ENCODE data around the gene ABI3BP.

The ABI3BP gene

GRCh38 chr3:100984308-100984707, 8.9 kb downstream of the ABI3BP start:
- no peak for DNase-seq (ENCODE audit: low read depth in 2 of 2)

GRCh38 chr3:100982710-100983109, 10.5 kb downstream of the ABI3BP start:
- no peak for DNase-seq (ENCODE audit: low read depth in 2 of 2)

- no peak for DNase-seq (ENCODE audit: low read depth in 2 of 2)
Observed at GRCh38 chr3:100981164-100981911, 11.9 kb downstream of the ABI3BP start.

- no peak for DNase-seq (ENCODE audit: low read depth in 2 of 2)
Observed at GRCh38 chr3:100978011-100978659, 15.1 kb downstream of the ABI3BP start.

- no peak for DNase-seq (ENCODE audit: low read depth in 2 of 2)
Observed at GRCh38 chr3:100976611-100977010, 16.6 kb downstream of the ABI3BP start.

GRCh38 chr3:100975714-100976113, 17.5 kb downstream of the ABI3BP start:
- DNase-seq (ENCODE audit: low read depth in 2 of 2), result no peak

GRCh38 chr3:100973594-100973993, 19.6 kb downstream of the ABI3BP start:
- no peak for DNase-seq (ENCODE audit: low read depth in 2 of 2)

- no peak for DNase-seq (ENCODE audit: low read depth in 2 of 2)
Observed at GRCh38 chr3:100972867-100973266, 20.4 kb downstream of the ABI3BP start.

GRCh38 chr3:100972301-100972844, 20.8 kb downstream of the ABI3BP start:
- DNase-seq (ENCODE audit: low read depth in 2 of 2), result no peak

GRCh38 chr3:100971798-100972197, 21.4 kb downstream of the ABI3BP start:
- DNase-seq (ENCODE audit: low read depth in 2 of 2), result no peak

- DNase-seq (ENCODE audit: low read depth in 2 of 2), result no peak
Observed at GRCh38 chr3:100970477-100970990, 22.7 kb downstream of the ABI3BP start.

GRCh38 chr3:100968932-100969906, 24.0 kb downstream of the ABI3BP start:
- DNase-seq (ENCODE audit: low read depth in 2 of 2), result no peak

- DNase-seq (ENCODE audit: low read depth in 2 of 2), result no peak
Observed at GRCh38 chr3:100966807-100967206, 26.4 kb downstream of the ABI3BP start.

GRCh38 chr3:100966049-100966491, 27.2 kb downstream of the ABI3BP start:
- DNase-seq (ENCODE audit: low read depth in 2 of 2), result no peak

GRCh38 chr3:100963041-100963440, 30.2 kb downstream of the ABI3BP start:
- DNase-seq (ENCODE audit: low read depth in 2 of 2), result no peak

- no peak for DNase-seq (ENCODE audit: low read depth in 2 of 2)
Observed at GRCh38 chr3:100957261-100957986, 35.8 kb downstream of the ABI3BP start.

GRCh38 chr3:100956276-100956675, 36.9 kb downstream of the ABI3BP start:
- DNase-seq (ENCODE audit: low read depth in 2 of 2), result no peak

- no peak for DNase-seq (ENCODE audit: low read depth in 2 of 2)
Observed at GRCh38 chr3:100954990-100955389, 38.2 kb downstream of the ABI3BP start.

- no peak for DNase-seq (ENCODE audit: low read depth in 2 of 2)
Observed at GRCh38 chr3:100954199-100954935, 38.9 kb downstream of the ABI3BP start.

GRCh38 chr3:100953103-100953502, 40.1 kb downstream of the ABI3BP start:
- DNase-seq (ENCODE audit: low read depth in 2 of 2), result no peak

All from stimulated activated CD8-positive, alpha-beta memory T cell treated with anti-CD3 and anti-CD28 coated beads, Interleukin-15, amount 100 ng/mL, for 48 hours (primary cell).